ENCODE data around the gene SWAP70.
A peak's percentile ranks its signal among the peaks of the same experiment; 100 is the strongest.

Gene SWAP70

DNA sequence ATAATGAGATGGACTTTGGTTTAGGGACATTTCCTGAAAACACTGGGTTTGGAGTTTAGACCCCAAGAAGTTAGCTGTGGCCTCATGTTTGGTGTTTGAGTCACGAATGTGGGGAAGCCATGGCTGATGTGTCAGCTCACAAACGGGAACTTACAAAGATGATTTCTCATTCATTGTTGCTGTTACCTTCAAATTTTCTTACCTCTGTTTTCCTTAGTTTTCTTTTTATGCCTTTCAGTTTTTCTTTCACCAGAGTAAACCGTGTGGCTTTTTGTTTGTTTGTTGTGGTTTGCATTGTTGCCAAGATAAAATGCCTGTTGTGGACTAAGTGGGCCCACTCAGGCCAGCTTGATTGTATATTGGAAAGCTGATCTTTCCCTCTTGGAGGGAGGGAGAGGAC is 89.1 kb downstream of the SWAP70 start:
- ATAC-seq (ENCODE audit: low read depth), result no peak
- DNase-seq (ENCODE audit: low spot score), result no peak
- peak overlapping the region; percentile 59 for H3K27ac ChIP-seq (ENCODE audit: poor library complexity, severe bottlenecking)
- no peaks in the 10 kb centered on the region for H3K9me3 ChIP-seq (ENCODE audit: severe bottlenecking)
- no peak overlapping the region for H3K4me3 ChIP-seq (ENCODE audit: severe bottlenecking)
- no peak for TF ChIP-seq CTCF (IDR thresholded peaks at IDR 0.05; ENCODE audit: poor library complexity, severe bottlenecking)
- H3K36me3 ChIP-seq (ENCODE audit: low read depth), result peaks cover 26% of the 10 kb centered on the region
- H3K4me1 ChIP-seq (ENCODE audit: insufficient read depth, poor library complexity, severe bottlenecking), result peaks cover 34% of the 10 kb centered on the region
- H3K27me3 ChIP-seq (ENCODE audit: insufficient read depth, poor library complexity, severe bottlenecking), result no peaks in the 10 kb centered on the region

- TF ChIP-seq CTCF (IDR thresholded peaks at IDR 0.05; ENCODE audit: poor library complexity, severe bottlenecking), result peak; percentile 33
- peak overlapping the region; percentile 59 for H3K27ac ChIP-seq (ENCODE audit: poor library complexity, severe bottlenecking)
- H3K4me1 ChIP-seq (ENCODE audit: insufficient read depth, poor library complexity, severe bottlenecking), result peaks cover 37% of the 10 kb centered on the region
- peaks cover 16% of the 10 kb centered on the region; the same call in 1 of the 2 replicates for H3K36me3 ChIP-seq (ENCODE audit: low read depth)
- no peaks in the 10 kb centered on the region for H3K27me3 ChIP-seq (ENCODE audit: insufficient read depth, poor library complexity, severe bottlenecking)
- no peaks in the 10 kb centered on the region for H3K9me3 ChIP-seq (ENCODE audit: severe bottlenecking)
- no peak for DNase-seq (ENCODE audit: low spot score)
- H3K4me3 ChIP-seq (ENCODE audit: severe bottlenecking), result no peak overlapping the region
- peak; percentile 45 for ATAC-seq (ENCODE audit: low read depth)
These were observed 90.2 kb downstream of the SWAP70 start for GRCh38 chr11:9754010-9754471.

DNA sequence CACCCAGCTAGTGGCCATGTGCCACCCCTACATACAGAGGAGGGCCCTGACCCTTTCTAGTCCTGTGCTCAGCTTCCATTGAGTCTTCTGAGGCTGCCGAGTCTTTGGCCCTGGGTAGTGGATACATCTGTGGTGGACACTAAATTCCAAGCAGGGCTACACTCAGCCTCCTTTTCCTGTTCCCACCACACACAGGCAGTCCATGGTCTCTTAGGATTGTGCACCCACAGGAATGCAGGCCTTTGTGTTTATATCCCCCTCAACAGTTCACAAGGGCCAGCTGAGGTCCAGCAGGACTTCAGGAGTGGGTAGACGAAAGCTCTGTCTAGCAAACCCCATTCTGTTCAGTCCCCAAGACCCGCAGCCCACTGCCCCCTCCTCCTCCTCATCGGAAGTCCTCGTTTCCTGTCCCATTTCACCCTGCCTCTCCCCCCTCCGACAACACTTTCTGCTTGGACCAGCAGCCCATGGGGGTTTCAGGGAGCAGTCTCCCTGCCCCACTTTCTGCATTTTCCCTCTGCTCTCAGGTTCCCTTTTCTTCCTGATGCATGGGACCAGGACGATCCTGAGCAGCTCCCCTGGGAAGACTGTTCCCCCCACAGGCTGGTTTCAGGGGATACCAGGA is 91.8 kb downstream of the SWAP70 start:
- DNase-seq (ENCODE audit: low spot score) (no peak), ATAC-seq (ENCODE audit: low read depth) (no peak)
- H3K27me3 ChIP-seq (ENCODE audit: insufficient read depth, poor library complexity, severe bottlenecking), result no peaks in the 10 kb centered on the region
- H3K9me3 ChIP-seq (ENCODE audit: severe bottlenecking), result no peaks in the 10 kb centered on the region
- no peak overlapping the region for H3K4me3 ChIP-seq (ENCODE audit: severe bottlenecking)
- no peak for TF ChIP-seq CTCF (IDR thresholded peaks at IDR 0.05; ENCODE audit: poor library complexity, severe bottlenecking)
- peaks cover 8% of the 10 kb centered on the region; the same call in 1 of the 2 replicates for H3K36me3 ChIP-seq (ENCODE audit: low read depth)
- H3K4me1 ChIP-seq (ENCODE audit: insufficient read depth, poor library complexity, severe bottlenecking), result peaks cover 48% of the 10 kb centered on the region
- peak overlapping the region; percentile 4 for H3K27ac ChIP-seq (ENCODE audit: poor library complexity, severe bottlenecking)

- H3K27me3 ChIP-seq (ENCODE audit: insufficient read depth, poor library complexity, severe bottlenecking), result no peaks in the 10 kb centered on the region
- no peak for DNase-seq (ENCODE audit: low spot score)
- H3K9me3 ChIP-seq (ENCODE audit: severe bottlenecking), result no peaks in the 10 kb centered on the region
- peaks cover 5% of the 10 kb centered on the region; the same call in 1 of the 2 replicates for H3K36me3 ChIP-seq (ENCODE audit: low read depth)
- no peak for ATAC-seq (ENCODE audit: low read depth)
- TF ChIP-seq CTCF (IDR thresholded peaks at IDR 0.05; ENCODE audit: poor library complexity, severe bottlenecking), result no peak
- H3K4me3 ChIP-seq (ENCODE audit: severe bottlenecking), result no peak overlapping the region
- peak overlapping the region; percentile 4 for H3K27ac ChIP-seq (ENCODE audit: poor library complexity, severe bottlenecking)
- H3K4me1 ChIP-seq (ENCODE audit: insufficient read depth, poor library complexity, severe bottlenecking), result peaks cover 48% of the 10 kb centered on the region
These were observed 92.6 kb downstream of the SWAP70 start for GRCh38 chr11:9756461-9756860.

DNA sequence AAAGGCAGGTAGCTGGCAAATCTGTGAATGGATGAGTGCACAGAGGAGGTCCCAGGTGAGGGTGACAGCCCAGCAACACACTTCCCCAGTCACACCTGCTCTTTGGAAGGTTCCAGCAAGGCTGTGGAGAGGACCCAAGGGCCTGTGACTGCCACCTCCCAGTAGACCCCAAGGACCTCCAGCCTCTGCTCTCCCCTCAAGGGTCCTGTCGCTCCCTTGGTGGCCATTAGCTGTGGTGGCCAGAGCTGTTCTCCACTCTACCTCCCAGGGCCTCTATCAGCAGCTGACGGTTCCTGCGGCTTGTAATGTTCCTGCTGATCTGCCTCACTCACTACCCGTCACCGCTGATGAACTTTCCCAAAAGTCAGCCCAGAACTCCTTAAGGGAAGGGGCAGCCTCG is 93.0 kb downstream of the SWAP70 start:
- DNase-seq (ENCODE audit: low spot score) (no peak), ATAC-seq (ENCODE audit: low read depth) (no peak)
- Histone ChIP-seq H3K4me1 (ENCODE audit: insufficient read depth, poor library complexity, severe bottlenecking) (peaks cover 48% of the 10 kb centered on the region), H3K27ac (ENCODE audit: poor library complexity, severe bottlenecking) (peak overlapping the region; percentile 4), H3K4me3 (ENCODE audit: severe bottlenecking) (no peak overlapping the region), H3K36me3 (ENCODE audit: low read depth) (peaks cover 5% of the 10 kb centered on the region; the same call in 1 of the 2 replicates), H3K27me3 (ENCODE audit: insufficient read depth, poor library complexity, severe bottlenecking) (no peaks in the 10 kb centered on the region), H3K9me3 (ENCODE audit: severe bottlenecking) (no peaks in the 10 kb centered on the region)
- TF ChIP-seq CTCF (IDR thresholded peaks at IDR 0.05; ENCODE audit: poor library complexity, severe bottlenecking), result no peak
